Measurements from ENCODE around the gene PIGQ. TPM values are rescaled to one million over a fixed set of nuclear protein-coding genes. Genes with fewer than 3 reads are reported as not detected.

The PIGQ gene
- polyA plus RNA-seq, 1 of the 3 experiments (the other 2 are of a cell fraction) = 38.7 TPM

DNA sequence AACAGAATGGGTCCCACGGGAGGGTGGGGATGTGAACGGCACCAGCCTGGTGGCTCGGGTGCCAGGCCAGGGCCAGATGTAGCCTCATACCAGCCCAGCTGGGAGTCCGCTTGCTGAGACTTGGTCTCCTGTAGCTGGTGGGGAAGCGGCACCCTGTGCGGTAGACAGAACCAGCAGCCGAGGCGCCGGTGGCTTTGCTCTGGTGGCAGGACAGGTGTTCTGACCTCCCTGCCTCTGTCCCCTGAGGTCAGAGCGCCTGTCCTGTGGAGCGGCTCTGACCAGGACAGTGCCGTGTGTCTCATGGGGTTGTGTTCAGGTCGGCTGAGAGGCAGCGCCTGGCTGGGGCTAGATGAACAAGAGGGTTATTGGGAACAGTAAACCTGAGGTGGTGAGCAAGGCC lies 40.2 kb downstream of the PIGQ start:
- H3K9ac ChIP-seq = no peak overlapping the region
- no peaks in the 10 kb centered on the region for H3K9me3 ChIP-seq
- TF ChIP-seq MXI1 (IDR thresholded peaks at IDR 0.05; ENCODE audit: low read depth, low read length) = no peak
- ChIA-PET POLR2A (no interaction called here), CTCF (interaction anchor here (0.8 to 2.7 kb wide), 4 partner anchors 10 to 51 kb away, joined by 3 to 11 read pairs (median 4); no protein-coding TSS in a partner anchor)
- H3K4me2 ChIP-seq = no peak overlapping the region
- H3K4me3 ChIP-seq (ENCODE audit: low read depth in 2 of 2, low read length in 1 of 2) = no peak overlapping the region
- no peak overlapping the region for H3K27ac ChIP-seq (ENCODE audit: low read depth in 2 of 2, low read length in 1 of 2)
- H3K9me2 ChIP-seq = no peaks in the 10 kb centered on the region
- no peaks in the 10 kb centered on the region for H3K27me3 ChIP-seq (ENCODE audit: insufficient read depth)
- H2AFZ ChIP-seq (ENCODE audit: low read depth) = no peak overlapping the region
- H3K4me1 ChIP-seq (ENCODE audit: control insufficient read depth in 1 of 2, insufficient read depth in 2 of 2, low read depth in 1 of 2, low read length in 1 of 2) = no peaks in the 10 kb centered on the region; a peak in 1 of 4 replicates
- WGBS (ENCODE audit: low lambda C conversion rate) = 86% methylated on average over 4 of the region's 14 CpGs
- H3K36me3 ChIP-seq (replicated peaks in 1 of 2; ENCODE audit: control insufficient read depth in 1 of 2, insufficient read depth in 2 of 2, low read length in 1 of 2) = peaks cover 0 to under 1% of the 10 kb centered on the region in 2 experiments
- peaks cover 6% of the 10 kb centered on the region; the same call in 1 of the 2 replicates for H4K20me1 ChIP-seq (ENCODE audit: insufficient read depth)
- DNase-seq = no peak
- H3K79me2 ChIP-seq (ENCODE audit: insufficient read depth) = peaks cover 11% of the 10 kb centered on the region
- H3F3A ChIP-seq (replicated peaks; ENCODE audit: insufficient read depth) = no peaks in the 10 kb centered on the region

DNA sequence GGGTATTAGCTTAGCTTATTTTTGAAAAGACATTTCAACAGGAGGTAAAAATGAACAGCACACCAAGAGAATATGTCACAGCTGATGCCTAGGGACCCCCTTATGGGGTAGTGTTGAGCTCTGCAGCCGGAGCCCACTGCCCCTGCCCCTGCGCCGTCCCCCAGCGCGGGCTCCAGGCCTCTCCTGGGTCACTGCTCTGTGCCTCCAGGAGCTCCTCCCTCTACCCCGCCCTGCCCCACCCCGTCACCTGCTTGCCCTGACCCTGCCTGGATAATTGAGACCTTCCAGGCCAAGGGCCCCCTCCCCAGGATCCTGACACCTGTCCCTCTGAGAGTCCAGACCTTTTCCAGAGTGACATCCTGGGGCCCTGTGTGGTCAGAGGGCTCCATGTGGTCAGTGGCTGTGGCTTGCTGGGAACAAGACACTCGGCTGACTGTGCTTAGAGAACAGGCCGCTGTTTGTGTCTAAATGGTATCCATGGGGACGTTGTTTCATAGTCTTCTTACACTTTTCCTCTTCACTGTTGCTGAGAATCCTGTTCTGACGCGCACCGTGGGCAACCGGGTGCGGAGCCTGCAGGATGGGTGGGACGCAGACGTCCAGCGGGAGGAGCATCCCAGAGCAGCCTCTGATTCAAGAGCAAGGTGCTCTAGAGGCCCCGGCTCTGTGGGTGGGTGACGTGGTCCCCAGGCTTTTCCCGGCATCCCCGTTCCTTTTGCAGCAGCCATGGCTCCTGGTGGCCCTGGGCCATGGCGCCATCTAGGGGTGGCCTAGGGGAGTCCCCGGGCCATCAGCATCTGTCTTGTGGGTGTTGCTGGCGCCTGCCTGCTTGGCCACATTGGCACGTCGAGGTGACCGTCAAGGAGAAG lies 41.0 kb downstream of the PIGQ start:
- no peaks in the 10 kb centered on the region for H3F3A ChIP-seq (replicated peaks; ENCODE audit: insufficient read depth)
- no peak overlapping the region for H2AFZ ChIP-seq (ENCODE audit: low read depth)
- TF ChIP-seq EZH2phosphoT487 (IDR thresholded peaks at IDR 0.05; ENCODE audit: borderline replicate concordance, low read depth) (no peak), TAF1 (IDR thresholded peaks at IDR 0.05; ENCODE audit: borderline replicate concordance, low read depth, low read length) (no peak), MXI1 (IDR thresholded peaks at IDR 0.05; ENCODE audit: low read depth, low read length) (no peak), CHD2 (IDR thresholded peaks at IDR 0.05; ENCODE audit: low read length, partially characterized antibody) (no peak), RAD21 (IDR thresholded peaks at IDR 0.05; ENCODE audit: low read length) (peak; percentile 58), SMC3 (IDR thresholded peaks at IDR 0.05; ENCODE audit: low read depth, low read length) (peak; percentile 28)
- TF ChIP-seq, protein P1, sequence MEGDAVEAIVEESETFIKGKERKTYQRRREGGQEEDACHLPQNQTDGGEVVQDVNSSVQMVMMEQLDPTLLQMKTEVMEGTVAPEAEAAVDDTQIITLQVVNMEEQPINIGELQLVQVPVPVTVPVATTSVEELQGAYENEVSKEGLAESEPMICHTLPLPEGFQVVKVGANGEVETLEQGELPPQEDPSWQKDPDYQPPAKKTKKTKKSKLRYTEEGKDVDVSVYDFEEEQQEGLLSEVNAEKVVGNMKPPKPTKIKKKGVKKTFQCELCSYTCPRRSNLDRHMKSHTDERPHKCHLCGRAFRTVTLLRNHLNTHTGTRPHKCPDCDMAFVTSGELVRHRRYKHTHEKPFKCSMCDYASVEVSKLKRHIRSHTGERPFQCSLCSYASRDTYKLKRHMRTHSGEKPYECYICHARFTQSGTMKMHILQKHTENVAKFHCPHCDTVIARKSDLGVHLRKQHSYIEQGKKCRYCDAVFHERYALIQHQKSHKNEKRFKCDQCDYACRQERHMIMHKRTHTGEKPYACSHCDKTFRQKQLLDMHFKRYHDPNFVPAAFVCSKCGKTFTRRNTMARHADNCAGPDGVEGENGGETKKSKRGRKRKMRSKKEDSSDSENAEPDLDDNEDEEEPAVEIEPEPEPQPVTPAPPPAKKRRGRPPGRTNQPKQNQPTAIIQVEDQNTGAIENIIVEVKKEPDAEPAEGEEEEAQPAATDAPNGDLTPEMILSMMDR (IDR thresholded peaks at IDR 0.05) = peak; percentile 58
- no peaks in the 10 kb centered on the region for H3K27me3 ChIP-seq (ENCODE audit: insufficient read depth)
- peaks cover 6% of the 10 kb centered on the region; the same call in 1 of the 2 replicates for H4K20me1 ChIP-seq (ENCODE audit: insufficient read depth)
- H3K36me3 ChIP-seq (replicated peaks in 1 of 2; ENCODE audit: control insufficient read depth in 1 of 2, insufficient read depth in 2 of 2, low read length in 1 of 2) = no peaks in the 10 kb centered on the region
- H3K4me2 ChIP-seq = no peak overlapping the region
- H3K4me3 ChIP-seq (ENCODE audit: low read depth in 2 of 2, low read length in 1 of 2) = no peak overlapping the region
- ChIA-PET POLR2A (no interaction called here), CTCF (interaction anchor here (1.0 to 2.7 kb wide), 4 partner anchors 8 to 32 kb away, joined by 3 to 11 read pairs (median 6); no protein-coding TSS in a partner anchor)
- H3K9me2 ChIP-seq = no peaks in the 10 kb centered on the region
- H3K9me3 ChIP-seq = no peaks in the 10 kb centered on the region
- H3K9ac ChIP-seq = no peak overlapping the region
- H3K4me1 ChIP-seq (ENCODE audit: control insufficient read depth in 1 of 2, insufficient read depth in 2 of 2, low read depth in 1 of 2, low read length in 1 of 2) = no peaks in the 10 kb centered on the region; a peak in 1 of 4 replicates
- H3K79me2 ChIP-seq (ENCODE audit: insufficient read depth) = peaks cover 8% of the 10 kb centered on the region
- DNase-seq = peak; percentile 78
- 74% methylated on average over 9 of the region's 28 CpGs for WGBS (ENCODE audit: low lambda C conversion rate)
- H3K27ac ChIP-seq (ENCODE audit: low read depth in 2 of 2, low read length in 1 of 2) = no peak overlapping the region
